SW480 (cell line): ENCODE data around the gene ROBO2.

Experiments used
- DNase-seq: peaks from one replicate; pipeline ENCODE4 v3.0.0-alpha.2; 2016; ENCODE audit warnings: low spot score

The ROBO2 gene

DNA sequence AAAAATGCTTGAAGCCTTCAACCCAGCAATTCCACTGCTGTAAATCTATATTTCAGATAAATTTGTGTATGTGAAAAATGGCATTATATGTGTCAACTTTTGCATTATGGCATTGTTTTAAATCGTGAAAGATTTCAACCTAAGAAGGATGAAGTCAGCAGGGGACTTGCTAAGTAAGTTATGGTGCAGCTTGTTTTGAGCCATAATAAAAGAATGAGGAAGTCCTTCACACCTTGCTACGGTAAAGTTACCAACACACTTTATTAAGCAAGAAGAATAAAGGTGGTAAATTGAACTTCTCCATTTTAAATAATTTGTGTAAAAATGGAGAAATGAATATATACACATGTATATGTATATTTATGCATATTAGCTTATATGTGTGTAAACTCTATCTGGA is 371.4 kb downstream of the ROBO2 start:
- no peak for DNase-seq

DNA sequence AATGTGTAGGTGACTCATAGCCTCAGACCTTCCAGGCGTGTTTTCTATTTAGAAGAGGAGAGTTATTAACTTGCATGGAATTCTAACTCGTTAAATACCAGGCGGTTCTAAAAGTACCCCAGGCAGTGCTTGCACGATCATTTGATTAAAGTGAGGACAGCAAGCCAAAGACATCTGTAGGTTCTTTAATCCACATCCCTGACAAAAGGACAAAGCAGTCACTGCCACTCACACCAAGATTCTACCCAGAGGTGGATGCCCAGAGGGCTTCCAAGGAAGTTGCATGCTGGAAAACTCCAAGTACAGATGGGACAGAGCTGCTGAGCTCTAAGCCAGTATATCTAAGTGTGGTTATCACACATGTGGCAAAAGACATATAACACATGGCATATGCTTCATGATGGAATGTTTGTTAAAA is 372.1 kb downstream of the ROBO2 start:
- no peak for DNase-seq

DNA sequence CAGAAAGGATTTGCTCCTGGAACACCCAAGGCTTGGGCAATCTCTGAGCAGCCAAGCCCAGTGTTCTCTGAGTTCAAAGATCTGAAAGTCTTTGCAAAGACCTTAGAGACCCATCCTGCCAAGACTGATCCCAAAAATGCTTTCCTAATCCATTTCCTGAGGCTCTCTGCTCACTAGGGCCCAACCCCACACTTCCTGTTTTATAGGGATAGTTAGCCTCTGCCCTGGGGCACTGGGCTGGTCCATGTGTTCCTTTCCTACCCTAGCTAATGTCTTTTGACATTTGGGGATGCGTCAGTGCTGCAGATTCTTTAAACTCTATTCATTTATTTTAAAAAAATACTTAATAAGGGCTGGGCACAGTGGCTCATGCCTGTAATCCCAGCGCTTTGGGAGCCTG is 372.7 kb downstream of the ROBO2 start:
- no peak for DNase-seq

GRCh38 chr3:77414881-77415280 is 375.0 kb downstream of the ROBO2 start:
- DNase-seq, result no peak

GRCh38 chr3:77420336-77420735 is 380.4 kb downstream of the ROBO2 start:
- DNase-seq, result no peak

- no peak for DNase-seq
Measured at GRCh38 chr3:77421916-77422315, 382.0 kb downstream of the ROBO2 start.

GRCh38 chr3:77426531-77426930 is 386.6 kb downstream of the ROBO2 start:
- DNase-seq, result no peak

GRCh38 chr3:77427528-77427927 is 387.6 kb downstream of the ROBO2 start:
- DNase-seq, result no peak

DNA sequence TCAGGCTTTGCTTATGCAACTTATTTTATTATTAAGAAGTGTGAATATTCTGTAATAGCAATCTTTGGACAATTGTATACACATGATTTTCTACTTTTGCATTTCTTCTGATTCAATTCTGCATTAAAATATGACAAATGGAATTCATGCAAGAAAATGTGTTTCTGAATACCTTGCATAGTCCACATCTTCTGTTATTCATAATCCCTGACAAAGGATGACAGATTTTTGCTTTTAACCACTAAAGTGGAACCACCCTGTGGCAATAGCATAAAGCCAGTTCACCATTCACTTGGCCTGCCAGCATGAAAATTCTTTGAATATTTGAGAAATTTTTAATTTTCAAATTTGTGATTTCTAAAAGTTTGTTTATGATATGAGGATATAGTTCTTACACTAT is 397.0 kb downstream of the ROBO2 start:
- no peak for DNase-seq

- no peak for DNase-seq
Measured at GRCh38 chr3:77446084-77446483, 406.2 kb downstream of the ROBO2 start.

GRCh38 chr3:77446761-77447160 is 406.9 kb downstream of the ROBO2 start:
- DNase-seq, result no peak

DNA sequence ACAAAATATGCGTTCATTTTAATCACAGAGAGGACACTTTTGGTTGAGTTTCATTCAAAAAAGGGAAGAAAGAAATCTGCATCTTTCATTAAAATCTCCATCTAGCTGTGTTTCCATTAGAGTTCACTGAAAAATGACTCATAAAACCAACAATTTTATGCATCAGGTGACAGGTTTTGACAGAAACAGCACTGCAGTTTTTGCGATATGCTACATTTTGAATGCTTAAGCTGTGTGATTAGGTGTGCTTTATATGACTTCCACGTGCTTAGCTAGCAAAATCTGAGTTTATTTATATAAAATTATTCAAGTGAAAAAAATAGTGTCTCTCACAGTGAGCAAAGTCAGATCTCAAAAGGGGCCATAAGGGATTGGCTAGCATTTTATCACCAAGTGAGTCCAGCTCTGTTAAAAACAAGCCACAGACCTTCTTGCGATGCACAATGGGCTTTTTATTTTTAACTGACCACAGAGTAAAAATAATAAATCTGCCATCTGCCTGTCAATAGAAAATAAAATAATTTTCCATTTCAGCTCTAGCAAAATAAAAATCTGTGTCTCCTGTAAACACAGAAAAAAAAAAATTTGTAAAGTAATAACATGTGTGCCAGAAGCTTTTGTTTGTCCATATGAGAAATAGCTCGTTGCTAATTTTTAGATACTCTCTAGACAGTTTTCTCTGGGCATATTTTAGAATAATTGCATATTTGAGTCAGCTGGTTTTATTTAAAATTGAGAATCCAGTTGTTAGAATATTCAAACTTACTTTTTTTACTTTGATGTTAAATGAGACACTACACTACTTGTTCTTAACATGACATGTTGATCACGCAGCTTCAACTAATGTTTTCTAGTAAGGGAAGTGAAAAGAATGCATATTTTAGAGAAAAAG is 409.8 kb downstream of the ROBO2 start:
- DNase-seq, result no peak

DNA sequence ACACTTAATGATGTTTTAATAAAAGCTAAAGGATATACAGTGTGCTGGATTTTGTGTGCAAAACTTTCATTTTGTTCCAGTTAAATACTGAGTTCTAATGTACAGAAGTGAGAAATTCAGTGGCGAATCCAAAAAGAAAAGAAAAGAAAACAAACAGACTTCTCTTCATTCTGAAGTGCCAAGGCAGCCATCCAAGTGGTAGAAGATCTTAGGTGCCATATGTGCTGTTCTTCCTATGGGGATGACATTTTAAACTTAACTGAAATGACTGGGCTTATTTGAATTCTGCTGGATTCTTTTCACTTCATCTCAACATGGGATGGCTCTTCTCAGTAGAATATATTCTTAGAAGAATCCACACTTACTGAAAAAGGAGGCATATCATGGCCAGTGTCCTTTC is 416.5 kb downstream of the ROBO2 start:
- DNase-seq, result no peak

DNA sequence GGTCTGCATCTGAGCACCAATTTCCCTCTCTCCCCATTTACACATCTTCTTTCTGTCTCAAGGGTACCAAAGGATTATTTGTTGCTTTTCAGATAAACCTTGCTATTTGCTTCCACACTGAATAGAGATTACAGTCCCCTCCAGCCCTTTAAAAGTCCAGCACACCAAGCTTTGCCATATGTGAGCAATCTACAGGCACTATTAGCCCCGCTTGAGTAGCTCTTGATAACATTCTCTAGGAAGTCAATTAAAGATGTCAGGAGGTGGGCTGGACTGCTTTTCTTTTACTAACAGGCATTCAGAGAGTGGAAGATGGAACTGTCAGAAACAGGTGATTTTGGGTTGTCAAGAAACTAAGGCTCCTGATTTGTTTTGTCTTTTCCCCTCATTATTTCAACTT is 417.0 kb downstream of the ROBO2 start:
- DNase-seq, result no peak

- no peak for DNase-seq
Measured at GRCh38 chr3:77459926-77460325, 420.0 kb downstream of the ROBO2 start.

- DNase-seq, result no peak
Measured at GRCh38 chr3:77460326-77460725, 420.4 kb downstream of the ROBO2 start.

GRCh38 chr3:77462951-77463350 is 423.1 kb downstream of the ROBO2 start:
- no peak for DNase-seq

DNA sequence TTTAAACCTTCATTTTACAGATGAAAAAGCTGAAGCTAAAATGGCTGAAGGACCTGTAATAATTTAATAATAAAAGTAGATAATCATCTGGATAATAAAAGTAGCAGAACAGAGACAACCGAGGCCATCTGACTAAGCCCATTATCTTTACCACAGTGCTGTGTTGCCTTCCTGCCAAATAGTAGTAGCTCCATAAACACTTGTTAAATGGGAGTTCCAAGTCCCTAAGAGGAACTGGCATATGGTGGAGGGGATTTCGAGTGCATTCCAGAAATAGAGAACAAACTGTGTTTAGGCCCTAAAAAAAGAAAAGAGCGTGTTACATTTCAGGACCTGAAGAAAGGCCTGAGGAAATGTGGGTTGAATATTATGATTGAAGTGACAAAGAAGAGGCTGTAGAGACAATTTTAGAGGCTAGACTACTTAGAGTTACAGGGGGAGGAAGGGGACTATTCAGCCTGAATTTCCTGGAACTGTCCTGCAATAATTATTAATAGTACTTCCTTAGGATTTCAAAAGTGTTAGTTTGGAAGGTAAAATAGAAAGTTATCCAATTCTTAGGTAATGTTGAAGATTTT is 424.3 kb downstream of the ROBO2 start:
- DNase-seq, result no peak

DNA sequence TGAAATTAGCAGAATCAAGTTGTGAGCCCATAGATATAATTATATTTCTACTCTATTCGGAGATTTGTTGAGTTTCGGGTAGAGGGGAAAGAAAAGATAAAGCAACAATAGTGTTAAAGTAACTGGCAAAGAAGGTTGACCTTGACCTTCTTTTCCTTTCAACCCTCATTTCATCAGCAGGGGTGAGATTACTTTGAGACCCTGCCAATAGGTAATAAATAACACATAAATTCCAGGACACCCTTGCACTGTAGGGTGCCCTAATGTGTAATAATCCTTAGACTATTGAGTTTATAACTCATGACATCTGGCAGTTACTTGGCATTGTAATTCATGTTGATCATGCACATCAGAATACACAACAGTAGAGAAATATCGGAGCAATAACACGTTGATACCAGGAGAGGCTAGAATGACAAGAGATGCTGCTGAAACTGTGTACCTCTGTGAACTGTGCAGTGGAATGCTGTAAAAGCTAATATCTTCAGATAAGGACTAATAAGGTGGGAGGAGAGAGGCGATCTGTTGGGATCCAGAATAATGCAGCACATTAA is 426.7 kb downstream of the ROBO2 start:
- DNase-seq, result no peak

- no peak for DNase-seq
Measured at GRCh38 chr3:77467702-77468625, 428.1 kb downstream of the ROBO2 start.

DNA sequence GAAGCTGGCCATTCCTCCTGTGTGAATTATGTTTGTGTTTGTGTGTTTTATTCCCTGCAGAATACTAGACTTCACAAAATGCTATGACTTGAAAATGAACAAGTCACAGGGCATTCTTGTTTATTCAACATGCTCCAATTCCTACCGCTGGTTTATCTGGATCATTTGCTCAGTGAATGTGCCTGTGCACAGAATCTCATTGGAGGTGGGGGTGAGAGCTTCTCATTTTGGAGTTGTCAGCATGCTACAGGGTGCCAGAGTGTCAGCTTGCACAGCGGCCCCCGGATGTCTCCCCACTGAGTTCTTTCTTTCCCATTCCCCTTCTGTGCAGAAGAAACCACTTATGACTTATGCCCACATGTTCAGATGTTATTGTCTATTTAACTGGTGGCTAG is 428.7 kb downstream of the ROBO2 start:
- DNase-seq, result no peak

DNA sequence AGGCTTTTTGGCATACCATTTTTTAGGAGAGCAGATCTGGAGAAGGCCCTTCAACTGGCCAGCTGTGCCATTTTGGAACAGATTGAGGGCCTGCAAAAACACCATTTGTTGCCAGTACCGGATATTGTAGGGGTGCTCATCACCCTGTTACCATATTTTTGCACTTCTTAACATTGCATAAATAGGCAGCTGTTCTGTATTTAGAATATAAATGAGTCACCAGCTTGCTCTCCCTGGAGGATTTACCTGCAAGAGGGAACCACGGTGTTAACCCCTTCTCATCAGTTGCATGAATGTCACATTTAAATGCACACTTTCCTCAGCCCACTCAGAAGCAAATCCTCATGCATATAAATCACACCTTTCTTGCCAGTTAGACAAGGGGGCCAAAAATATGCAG is 435.6 kb downstream of the ROBO2 start:
- no peak for DNase-seq
